HCT116 (cell line): Measurements from ENCODE around the gene SUSD4.

ENCODE experiments used
- CBX3 ChIP-seq: IDR thresholded peaks from 2 replicates; pipeline ENCODE4 v1.6.1; 2012; ENCODE audit warnings: low read depth
- ELF1 ChIP-seq: IDR thresholded peaks from 2 replicates; pipeline ENCODE4 v1.6.1; 2012; ENCODE audit warnings: low read depth, borderline replicate concordance
- EZH2phosphoT487 ChIP-seq: fragments of 200-600 bp; IDR thresholded peaks from 2 replicates; pipeline ENCODE4 v1.6.1; 2018; ENCODE audit warnings: antibody characterized with exemption, borderline replicate concordance
- MAX ChIP-seq: IDR thresholded peaks from 2 replicates; pipeline ENCODE4 v1.6.1; 2012
- POLR2A ChIP-seq: IDR thresholded peaks from 2 replicates; pipeline ENCODE4 v1.7.0; 2011; ENCODE audit warnings: borderline replicate concordance; ENCODE audit not compliant: insufficient read depth, insufficient read length; ENCODE audit errors: extremely low read depth
- POLR2AphosphoS5 ChIP-seq: IDR thresholded peaks from 2 replicates; pipeline ENCODE4 v1.6.1; 2011; ENCODE audit warnings: mild to moderate bottlenecking, low read depth, low read length, moderate library complexity
- RAD21 ChIP-seq: IDR thresholded peaks from 2 replicates; pipeline ENCODE4 v1.6.1; 2012; ENCODE audit warnings: low read depth, mild to moderate bottlenecking
- REST ChIP-seq: IDR thresholded peaks from 2 replicates; pipeline ENCODE4 v1.6.1; 2012; ENCODE audit warnings: low read depth
- SRF ChIP-seq: IDR thresholded peaks from 2 replicates; pipeline ENCODE4 v1.6.1; 2012; ENCODE audit warnings: low read depth
- YY1 ChIP-seq: IDR thresholded peaks from 2 replicates; pipeline ENCODE4 v1.6.1; 2011; ENCODE audit warnings: low read length, low read depth, moderate library complexity, mild to moderate bottlenecking; ENCODE audit not compliant: insufficient replicate concordance; ENCODE audit errors: extremely low read depth
- TF ChIP-seq, protein P1 (sequence below), 3 experiments: fragments of 200-600 bp in 1 of 3; sonication (generic) in 1 of 3; IDR thresholded peaks in 2 of 3; conservative IDR thresholded peaks in 1 of 3; 2 replicates each; pipeline ENCODE4 v1.5.1; 2012 to 2017; ENCODE audit warnings: low read depth in 2 of 3, low read length in 2 of 3, antibody characterized with exemption in 1 of 3, borderline replicate concordance in 1 of 3, control low read depth in 1 of 3, mild to moderate bottlenecking in 1 of 3, mixed read lengths in 1 of 3, mixed run types in 1 of 3, moderate library complexity in 1 of 3; ENCODE audit not compliant: insufficient read depth in 1 of 3
- TF ChIP-seq, protein P2 (sequence below): IDR thresholded peaks from 2 replicates; pipeline ENCODE4 v1.6.1; 2012

DNA sequence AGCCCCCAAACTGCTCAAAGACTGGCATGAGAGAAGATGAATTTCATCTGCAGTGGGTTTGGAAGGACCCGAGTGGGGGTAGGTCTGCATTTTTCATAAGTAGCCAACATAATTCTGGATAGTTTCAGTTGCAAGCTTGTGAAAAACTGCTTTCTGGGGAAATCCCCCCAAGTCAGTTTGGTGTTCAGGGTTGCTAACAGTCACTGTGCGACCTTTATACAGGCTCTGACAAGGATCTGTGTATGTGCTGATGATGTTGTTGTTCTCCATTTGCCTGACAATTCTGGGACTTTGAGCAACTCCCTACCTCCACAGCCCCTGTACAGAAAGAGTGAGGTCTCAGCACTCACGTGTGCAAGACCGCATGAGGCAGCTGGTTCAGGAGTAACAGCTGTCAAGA lies 87.9 kb downstream of the SUSD4 start:
- TF ChIP-seq, protein P1, sequence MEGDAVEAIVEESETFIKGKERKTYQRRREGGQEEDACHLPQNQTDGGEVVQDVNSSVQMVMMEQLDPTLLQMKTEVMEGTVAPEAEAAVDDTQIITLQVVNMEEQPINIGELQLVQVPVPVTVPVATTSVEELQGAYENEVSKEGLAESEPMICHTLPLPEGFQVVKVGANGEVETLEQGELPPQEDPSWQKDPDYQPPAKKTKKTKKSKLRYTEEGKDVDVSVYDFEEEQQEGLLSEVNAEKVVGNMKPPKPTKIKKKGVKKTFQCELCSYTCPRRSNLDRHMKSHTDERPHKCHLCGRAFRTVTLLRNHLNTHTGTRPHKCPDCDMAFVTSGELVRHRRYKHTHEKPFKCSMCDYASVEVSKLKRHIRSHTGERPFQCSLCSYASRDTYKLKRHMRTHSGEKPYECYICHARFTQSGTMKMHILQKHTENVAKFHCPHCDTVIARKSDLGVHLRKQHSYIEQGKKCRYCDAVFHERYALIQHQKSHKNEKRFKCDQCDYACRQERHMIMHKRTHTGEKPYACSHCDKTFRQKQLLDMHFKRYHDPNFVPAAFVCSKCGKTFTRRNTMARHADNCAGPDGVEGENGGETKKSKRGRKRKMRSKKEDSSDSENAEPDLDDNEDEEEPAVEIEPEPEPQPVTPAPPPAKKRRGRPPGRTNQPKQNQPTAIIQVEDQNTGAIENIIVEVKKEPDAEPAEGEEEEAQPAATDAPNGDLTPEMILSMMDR (IDR thresholded peaks at IDR 0.05 in 2 of 3, conservative IDR thresholded peaks at IDR 0.05 in 1 of 3; ENCODE audit: borderline replicate concordance in 1 of 3, insufficient read depth in 1 of 3, low read depth in 2 of 3, low read length in 2 of 3), result no peak
- TF ChIP-seq REST (no peak), POLR2A (no peak), EZH2phosphoT487 (no peak), POLR2AphosphoS5 (no peak), SRF (no peak), MAX (no peak), CBX3 (no peak), YY1 (no peak), ELF1 (no peak), RAD21 (no peak)
- TF ChIP-seq, protein P2, sequence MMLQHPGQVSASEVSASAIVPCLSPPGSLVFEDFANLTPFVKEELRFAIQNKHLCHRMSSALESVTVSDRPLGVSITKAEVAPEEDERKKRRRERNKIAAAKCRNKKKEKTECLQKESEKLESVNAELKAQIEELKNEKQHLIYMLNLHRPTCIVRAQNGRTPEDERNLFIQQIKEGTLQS, result no peak
